ENCODE data around the gene GMPS. TPM values are rescaled to one million over a fixed set of nuclear protein-coding genes. Genes with fewer than 3 reads are reported as not detected.

Gene GMPS
- total and polyA plus RNA-seq, 2 of the 8 experiments (the other 6 are each of a cell fraction or from before 2014, with no cell fraction given): 57.7 to 175 TPM

DNA sequence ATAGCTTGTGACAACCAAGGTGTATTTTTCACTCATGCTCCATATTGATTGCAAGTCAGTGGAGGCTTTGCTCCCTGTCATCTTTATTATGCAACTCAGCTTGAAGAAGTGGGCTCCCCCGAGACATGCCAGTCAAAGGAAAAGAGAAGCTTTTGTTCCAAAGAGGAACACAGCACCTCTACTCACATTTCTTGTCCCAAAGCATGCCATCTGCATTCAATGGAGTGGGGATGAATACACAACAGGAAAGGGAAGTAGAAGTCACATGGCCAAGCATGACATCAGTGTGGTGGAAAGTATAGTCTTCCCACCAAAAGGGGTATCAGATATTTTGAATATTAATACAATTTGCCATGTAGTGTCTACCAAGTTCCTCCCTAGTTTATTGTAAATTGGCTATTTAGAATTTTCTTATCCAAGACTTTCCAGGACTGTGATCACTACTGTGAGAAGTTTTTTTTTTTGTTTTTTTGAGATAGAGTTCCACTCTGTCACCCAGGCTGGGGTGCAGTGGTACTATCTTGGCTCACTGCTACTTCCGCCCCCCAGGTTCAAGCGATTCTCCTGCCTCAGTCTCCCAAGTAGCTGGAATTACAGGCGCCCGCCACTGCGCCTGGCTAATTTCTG, 114.5 kb downstream of the GMPS start:
- Histone ChIP-seq H4K20me1 (replicated peaks in 1 of 2; ENCODE audit: control insufficient read depth in 1 of 2, insufficient read depth in 2 of 2, low read length in 2 of 2) (no peaks in the 10 kb centered on the region), H3K4me2 (ENCODE audit: insufficient read depth in 1 of 2, low read depth in 2 of 2, low read length in 2 of 2) (no peak overlapping the region), H2BK120ac (replicated peaks; ENCODE audit: low read depth, low read length) (no peak overlapping the region), H3K4me3 (ENCODE audit: extremely low read depth in 1 of 4, insufficient read depth in 2 of 4, low read depth in 3 of 4, low read length in 4 of 4) (no peak overlapping the region), H3K56ac (replicated peaks; ENCODE audit: insufficient read length, low read depth, low read length) (no peak overlapping the region), H3K4me1 (replicated peaks in 1 of 4; ENCODE audit: control insufficient read depth in 3 of 4, insufficient read depth in 4 of 4, low read length in 3 of 4) (peaks cover 0 to 4% (median 0%) of the 10 kb centered on the region in 4 experiments; a peak in 2 of 7 replicates), H4K91ac (replicated peaks; ENCODE audit: insufficient read length, low read length) (no peak overlapping the region), H4K5ac (ENCODE audit: insufficient read length, low read depth, low read length) (no peak overlapping the region), H3K36me3 (ENCODE audit: control insufficient read depth in 2 of 4, insufficient read depth in 4 of 4, low read length in 3 of 4) (no peaks in the 10 kb centered on the region), H2AFZ (ENCODE audit: low read length) (no peak overlapping the region), H3K23ac (ENCODE audit: insufficient read length) (no peak overlapping the region), H3K18ac (ENCODE audit: extremely low read depth, low read length) (no peak overlapping the region), H2AK5ac (ENCODE audit: low read depth, low read length) (no peak overlapping the region), H3K79me1 (ENCODE audit: low read depth, low read length) (no peaks in the 10 kb centered on the region), H3K23me2 (ENCODE audit: low read depth, low read length) (no peaks in the 10 kb centered on the region), H3K9ac (replicated peaks in 1 of 4; ENCODE audit: extremely low read depth in 1 of 4, low read depth in 3 of 4, low read length in 3 of 4) (no peak overlapping the region), H3K27me3 (replicated peaks in 1 of 4; ENCODE audit: control insufficient read depth in 3 of 4, extremely low read depth in 1 of 4, insufficient read depth in 3 of 4, low read length in 3 of 4) (no peaks in the 10 kb centered on the region), H3K79me2 (ENCODE audit: control insufficient read depth in 1 of 2, insufficient read depth in 2 of 2, low read length in 2 of 2) (no peaks in the 10 kb centered on the region), H3K9me3 (ENCODE audit: insufficient read depth in 2 of 2, low read depth in 1 of 2, low read length in 1 of 2) (no peaks in the 10 kb centered on the region), H2BK20ac (ENCODE audit: low read length) (no peak overlapping the region), H2BK5ac (ENCODE audit: low read depth, low read length) (no peak overlapping the region), H3K4ac (replicated peaks; ENCODE audit: insufficient read length, low read depth, low read length) (no peak overlapping the region), H3K27ac (ENCODE audit: low read depth, low read length) (no peak overlapping the region), H2BK15ac (ENCODE audit: low read length) (no peak overlapping the region), H3K14ac (ENCODE audit: insufficient read length) (no peak overlapping the region), H2BK12ac (ENCODE audit: low read depth, low read length) (no peak overlapping the region), H4K8ac (ENCODE audit: extremely low read depth, insufficient read depth, low read length) (no peak overlapping the region)
- DNase-seq (ENCODE audit: low read depth in 1 of 2, low spot score in 2 of 2) (no peak), FAIRE-seq (no peak)
- CTCF ChIA-PET (ENCODE audit: partially characterized antibody): interaction anchor here (1.2 kb wide), 1 partner anchor 179 kb away, joined by 3 read pairs; the partner anchor contains the start of gene C3orf33
- 86% methylated on average over 6 of the region's 6 CpGs; no CpG with 5 or more reads in 1 of the 2 experiments for WGBS, 2 experiments (ENCODE audit: extremely low coverage in 1 of 2, insufficient coverage in 1 of 2, insufficient read length in 1 of 2, insufficient replicate concordance in 2 of 2, low coverage in 1 of 2, low lambda C conversion rate in 2 of 2, missing lambda C conversion rate in 1 of 2)
- POLR2A ChIA-PET (ENCODE audit: partially characterized antibody): no interaction called here
- TF ChIP-seq TAF7 (optimal IDR thresholded peaks at IDR 0.05; ENCODE audit: borderline replicate concordance, low read depth, low read length): no peak
- TF ChIP-seq ZNF274 (IDR thresholded peaks at IDR 0.05; ENCODE audit: borderline replicate concordance, extremely low read depth, low read length): no peak
- no peak for TF ChIP-seq POLR2AphosphoS5 (IDR thresholded peaks at IDR 0.05; ENCODE audit: low read depth, low read length)
- no peak for TF ChIP-seq BACH1 (IDR thresholded peaks at IDR 0.05; ENCODE audit: low read length)
- TF ChIP-seq KDM4A (IDR thresholded peaks at IDR 0.05; ENCODE audit: low read depth, low read length, severe bottlenecking): no peak
- TF ChIP-seq SP4 (IDR thresholded peaks at IDR 0.05; ENCODE audit: low read length): no peak
- no peak for TF ChIP-seq EGR1 (IDR thresholded peaks at IDR 0.05; ENCODE audit: borderline replicate concordance, low read depth, low read length)
- no peak for TF ChIP-seq BCL11A (IDR thresholded peaks at IDR 0.05; ENCODE audit: low read depth in 2 of 2, low read length in 2 of 2)
- TF ChIP-seq, protein P1, sequence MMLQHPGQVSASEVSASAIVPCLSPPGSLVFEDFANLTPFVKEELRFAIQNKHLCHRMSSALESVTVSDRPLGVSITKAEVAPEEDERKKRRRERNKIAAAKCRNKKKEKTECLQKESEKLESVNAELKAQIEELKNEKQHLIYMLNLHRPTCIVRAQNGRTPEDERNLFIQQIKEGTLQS (IDR thresholded peaks at IDR 0.05; ENCODE audit: insufficient read depth, low read depth, low read length): no peak
- no peak for TF ChIP-seq CTBP2 (IDR thresholded peaks at IDR 0.05; ENCODE audit: borderline replicate concordance, insufficient read depth, insufficient read length, low read length)

Measured in H1 (cell line).